Vagina (tissue), 2 donors: Measurements from ENCODE around the gene C16orf82. TPM values are rescaled to one million over a fixed set of nuclear protein-coding genes. Genes with fewer than 3 reads are reported as not detected.
A peak's percentile ranks its signal among the peaks of the same experiment; 100 is the strongest.

Experiments used
- DNase-seq, 2 donors: peaks; one replicate each; pipeline ENCODE4 v3.0.0-alpha.2; 2017; ENCODE audit errors: extremely low spot score in 2 of 2
- H3K27ac ChIP-seq: fragments of 200-600 bp; sonication (generic); one replicate; pipeline ENCODE4 v1.5.1; 2019
- H3K27me3 ChIP-seq: fragments of 200-600 bp; sonication (generic); one replicate; pipeline ENCODE4 v1.5.1; 2019
- H3K36me3 ChIP-seq, 2 donors: fragments of 200-600 bp; sonication (generic); one replicate each; pipeline ENCODE4 v1.5.1; 2017 to 2019
- H3K4me1 ChIP-seq: fragments of 200-600 bp; sonication (generic); one replicate; pipeline ENCODE4 v1.5.1; 2019
- H3K4me3 ChIP-seq, 2 donors: fragments of 200-600 bp; sonication (generic); 1 replicate in 1 of 2; 2 replicates in 1 of 2; pipeline ENCODE4 v1.5.1; 2016 to 2019
- H3K9me3 ChIP-seq: fragments of 200-600 bp; sonication (generic); one replicate; pipeline ENCODE4 v1.5.1; 2019
- POLR2A ChIP-seq, 2 donors: fragments of 450-650 bp; IDR thresholded peaks; one replicate each; pipeline ENCODE4 v1.6.1; 2017; ENCODE audit warnings: antibody characterized with exemption in 2 of 2, mild to moderate bottlenecking in 2 of 2, moderate library complexity in 2 of 2
- POLR2AphosphoS5 ChIP-seq, 2 donors: sonication (generic); formaldehyde crosslinking; IDR thresholded peaks; one replicate each; pipeline ENCODE4 v1.9.0; 2017; ENCODE audit warnings: antibody characterized with exemption in 2 of 2, mild to moderate bottlenecking in 2 of 2, low read depth in 1 of 2; ENCODE audit not compliant: insufficient read depth in 1 of 2
- intact Hi-C: fragments of 100-400 bp; cut with DNase I; formaldehyde crosslinking; loops from one replicate; pipeline ENCODE4 v1.15.1; 2023
- total RNA-seq: library from RNA; depleted of rRNA; stranded (reverse); fragments of >200 nt; gene quantifications from one replicate; pipeline ENCODE4 v1.2.3, GENCODE V29; 2016
- TF ChIP-seq, protein P1 (sequence below), 3 experiments: fragments of 450-650 bp in 2 of 3; fragments of 200-600 bp in 1 of 3; sonication (generic) in 1 of 3; IDR thresholded peaks; one replicate each; pipeline ENCODE4 v1.5.1; 2017 to 2019; ENCODE audit warnings: antibody characterized with exemption in 3 of 3, mild to moderate bottlenecking in 2 of 3, moderate library complexity in 2 of 3

C16orf82 gene
- total RNA-seq, 1 donor from 2014 or later: not detected

DNA sequence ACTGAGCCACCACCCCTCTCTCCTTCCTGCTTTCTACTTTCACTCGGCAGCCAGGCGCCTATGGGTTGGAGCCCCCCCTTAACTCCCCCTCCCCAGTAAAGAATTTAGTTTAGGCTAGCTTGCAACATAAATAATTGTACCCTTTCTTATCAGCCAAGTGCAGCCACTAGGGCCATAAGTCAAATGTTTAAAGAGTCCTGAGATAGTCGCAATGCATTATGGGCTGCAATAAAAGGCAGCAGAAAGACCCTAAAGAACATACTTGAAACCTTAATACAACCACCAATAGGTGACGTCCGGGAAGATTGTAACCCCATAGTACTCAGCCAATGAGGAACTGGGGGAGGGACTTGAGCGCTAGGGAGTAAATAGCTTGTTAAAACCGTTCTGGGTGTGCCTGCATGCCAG is 40.5 kb downstream of the C16orf82 start:
- intact Hi-C loops: no loop called here
- H3K27me3 ChIP-seq: no peaks in the 10 kb centered on the region
- H3K4me3 ChIP-seq: no peak overlapping the region
- H3K4me1 ChIP-seq: peaks cover 9% of the 10 kb centered on the region
- H3K36me3 ChIP-seq: no peaks in the 10 kb centered on the region
- no peak overlapping the region for H3K27ac ChIP-seq
- DNase-seq: peak; percentile 11 to 28
- no peaks in the 10 kb centered on the region for H3K9me3 ChIP-seq
- TF ChIP-seq POLR2AphosphoS5 (IDR thresholded peaks at IDR 0.05; ENCODE audit: insufficient read depth in 1 of 2, low read depth in 1 of 2): no peak
- TF ChIP-seq, protein P1, sequence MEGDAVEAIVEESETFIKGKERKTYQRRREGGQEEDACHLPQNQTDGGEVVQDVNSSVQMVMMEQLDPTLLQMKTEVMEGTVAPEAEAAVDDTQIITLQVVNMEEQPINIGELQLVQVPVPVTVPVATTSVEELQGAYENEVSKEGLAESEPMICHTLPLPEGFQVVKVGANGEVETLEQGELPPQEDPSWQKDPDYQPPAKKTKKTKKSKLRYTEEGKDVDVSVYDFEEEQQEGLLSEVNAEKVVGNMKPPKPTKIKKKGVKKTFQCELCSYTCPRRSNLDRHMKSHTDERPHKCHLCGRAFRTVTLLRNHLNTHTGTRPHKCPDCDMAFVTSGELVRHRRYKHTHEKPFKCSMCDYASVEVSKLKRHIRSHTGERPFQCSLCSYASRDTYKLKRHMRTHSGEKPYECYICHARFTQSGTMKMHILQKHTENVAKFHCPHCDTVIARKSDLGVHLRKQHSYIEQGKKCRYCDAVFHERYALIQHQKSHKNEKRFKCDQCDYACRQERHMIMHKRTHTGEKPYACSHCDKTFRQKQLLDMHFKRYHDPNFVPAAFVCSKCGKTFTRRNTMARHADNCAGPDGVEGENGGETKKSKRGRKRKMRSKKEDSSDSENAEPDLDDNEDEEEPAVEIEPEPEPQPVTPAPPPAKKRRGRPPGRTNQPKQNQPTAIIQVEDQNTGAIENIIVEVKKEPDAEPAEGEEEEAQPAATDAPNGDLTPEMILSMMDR (IDR thresholded peaks at IDR 0.05): no peak
- TF ChIP-seq POLR2A (IDR thresholded peaks at IDR 0.05): no peak

DNA sequence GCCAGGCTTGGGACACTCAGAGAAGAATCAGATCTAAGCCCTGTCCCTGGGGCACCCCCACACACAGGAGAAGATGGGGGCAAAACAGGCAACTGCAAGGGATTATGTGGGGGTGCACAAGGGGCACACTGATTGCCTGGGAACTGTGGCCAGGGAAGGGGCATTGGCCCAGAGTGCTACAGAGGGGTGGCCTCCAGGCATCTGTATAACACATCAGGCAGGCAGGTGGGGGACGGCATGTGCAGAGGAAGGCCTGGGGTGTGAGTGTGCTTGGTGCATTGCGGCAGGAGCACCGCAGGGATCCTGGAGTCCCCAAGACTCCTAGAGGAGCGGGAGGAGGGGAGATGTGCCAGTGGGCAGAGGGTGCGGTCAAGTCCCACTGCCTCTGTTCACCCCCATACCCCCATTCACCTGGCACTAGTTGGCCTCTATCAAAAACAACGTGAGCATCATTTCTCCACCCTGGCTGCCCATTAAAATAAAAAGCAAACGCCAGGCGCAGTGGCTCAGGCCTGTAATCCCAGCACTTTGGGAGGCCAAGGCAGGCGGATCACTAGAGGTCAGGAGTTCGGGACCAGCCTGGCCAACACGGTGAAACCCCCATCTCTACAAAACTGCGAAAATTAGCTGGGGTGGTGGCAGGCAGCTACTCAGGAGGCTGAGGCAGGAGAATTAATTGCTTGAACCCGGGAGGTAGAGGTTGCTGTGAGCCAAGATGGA is 41.5 kb downstream of the C16orf82 start:
- TF ChIP-seq POLR2AphosphoS5 (IDR thresholded peaks at IDR 0.05; ENCODE audit: insufficient read depth in 1 of 2, low read depth in 1 of 2): no peak
- no peak for TF ChIP-seq POLR2A (IDR thresholded peaks at IDR 0.05)
- TF ChIP-seq, protein P1 (IDR thresholded peaks at IDR 0.05): no peak
- intact Hi-C loops: no loop called here
- Histone ChIP-seq H3K9me3 (no peaks in the 10 kb centered on the region), H3K4me1 (peaks cover 9% of the 10 kb centered on the region), H3K27me3 (no peaks in the 10 kb centered on the region), H3K36me3 (no peaks in the 10 kb centered on the region), H3K27ac (no peak overlapping the region), H3K4me3 (no peak overlapping the region)
- peak in 1 of 2 donors; percentile 95 for DNase-seq

DNA sequence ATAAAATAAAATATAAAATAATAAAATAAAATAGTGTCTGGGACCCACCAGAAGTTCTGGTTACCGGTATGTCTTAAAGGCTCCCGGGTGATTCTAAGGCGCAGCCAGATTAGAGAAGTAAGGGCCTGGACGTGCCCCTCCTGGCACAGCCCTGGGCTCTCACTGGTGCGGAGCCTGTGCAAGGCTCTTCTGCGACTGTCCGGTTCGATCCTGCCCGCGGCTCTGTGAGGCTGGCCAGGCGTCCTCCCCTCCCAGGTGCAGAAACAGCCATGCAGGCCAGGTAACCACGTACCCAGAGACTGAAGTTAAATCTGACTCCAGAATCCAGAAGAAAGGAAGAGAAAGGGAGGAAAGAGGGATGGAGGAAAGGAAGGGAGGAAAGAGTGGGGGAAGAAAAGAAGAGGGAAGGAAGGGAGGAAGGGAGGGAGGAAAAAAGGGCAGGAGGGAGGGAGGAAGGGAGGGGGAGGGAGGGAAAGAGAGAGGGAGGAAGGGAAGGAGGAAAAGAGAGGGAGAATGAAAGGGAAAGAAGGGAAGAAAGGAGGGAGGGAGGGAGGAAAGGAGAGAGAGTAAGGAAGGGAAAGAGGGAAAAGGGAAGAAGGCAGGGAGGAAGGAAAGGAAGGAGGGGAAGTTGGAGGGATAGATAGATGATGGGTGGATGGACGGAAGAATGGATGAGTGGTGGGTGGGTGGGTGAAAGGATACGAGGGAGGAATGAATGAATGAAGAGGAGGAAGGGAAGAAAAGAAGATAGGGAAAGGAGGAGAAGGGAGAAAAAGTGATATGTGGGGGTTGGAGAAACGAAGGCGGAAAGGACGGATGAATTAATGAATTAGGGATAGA is 42.3 kb downstream of the C16orf82 start:
- Histone ChIP-seq H3K9me3 (no peaks in the 10 kb centered on the region), H3K4me1 (peaks cover 9% of the 10 kb centered on the region), H3K27ac (no peak overlapping the region), H3K27me3 (no peaks in the 10 kb centered on the region), H3K4me3 (peak overlapping the region; percentile 27 to 33), H3K36me3 (no peaks in the 10 kb centered on the region)
- TF ChIP-seq POLR2AphosphoS5 (IDR thresholded peaks at IDR 0.05; ENCODE audit: insufficient read depth in 1 of 2, low read depth in 1 of 2): no peak
- TF ChIP-seq, protein P1 (IDR thresholded peaks at IDR 0.05): no peak
- TF ChIP-seq POLR2A (IDR thresholded peaks at IDR 0.05): no peak
- DNase-seq: peak in 1 of 2 donors; percentile 40
- intact Hi-C loops: no loop called here

DNA sequence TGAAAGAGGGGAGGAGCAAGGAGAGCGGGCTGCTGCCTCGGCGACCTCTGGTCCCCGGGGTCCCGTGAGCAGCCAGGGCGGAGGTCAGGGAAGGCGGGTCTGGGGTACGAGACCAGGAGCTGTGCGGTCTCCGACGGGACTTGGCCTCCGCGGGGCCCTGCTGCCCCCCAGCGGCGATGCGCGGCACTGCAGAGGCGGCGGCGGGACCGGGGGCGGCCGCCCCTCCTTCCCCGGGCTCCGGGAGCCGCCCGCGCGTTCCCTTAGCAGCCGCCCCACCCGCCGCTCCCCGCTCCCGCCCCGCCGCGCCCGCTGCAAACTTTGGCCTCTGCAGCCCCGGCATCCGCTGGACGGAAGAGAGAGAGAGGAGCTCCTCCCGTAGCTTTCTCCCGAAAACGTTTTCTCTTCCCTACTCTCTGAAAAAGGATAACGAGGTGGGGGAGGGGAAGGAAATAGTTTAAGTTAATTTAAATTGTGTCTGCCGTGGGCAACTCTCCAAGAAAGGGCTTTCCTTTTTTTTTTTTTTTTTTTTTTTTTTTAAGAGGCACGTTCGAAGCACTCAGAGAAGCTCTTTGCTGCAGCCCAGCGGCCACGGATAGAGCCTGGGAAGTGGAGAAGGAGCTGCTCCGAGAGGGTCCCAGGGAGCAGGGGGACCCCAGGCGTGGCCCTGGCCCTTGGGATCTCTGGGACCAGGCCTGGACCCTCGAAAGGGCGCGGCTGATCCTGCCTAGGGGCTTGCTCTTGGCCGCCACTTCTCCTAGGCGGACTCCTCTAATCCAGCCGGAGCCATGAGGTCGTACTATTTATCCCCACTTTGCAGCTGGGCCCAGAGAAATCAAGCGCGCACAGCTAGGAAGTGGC is 43.2 kb downstream of the C16orf82 start:
- H3K27me3 ChIP-seq: no peaks in the 10 kb centered on the region
- peaks cover 9% of the 10 kb centered on the region for H3K4me1 ChIP-seq
- TF ChIP-seq, protein P1 (IDR thresholded peaks at IDR 0.05): peak; percentile 22 to 72 (median 66)
- TF ChIP-seq POLR2A (IDR thresholded peaks at IDR 0.05): no peak
- TF ChIP-seq POLR2AphosphoS5 (IDR thresholded peaks at IDR 0.05; ENCODE audit: insufficient read depth in 1 of 2, low read depth in 1 of 2): no peak
- intact Hi-C loops: no loop called here
- H3K4me3 ChIP-seq: peak overlapping the region; percentile 27 to 33
- H3K9me3 ChIP-seq: no peaks in the 10 kb centered on the region
- DNase-seq: peak; percentile 52 to 72
- H3K27ac ChIP-seq: peak overlapping the region; percentile 44
- no peaks in the 10 kb centered on the region for H3K36me3 ChIP-seq
